Panc1 (cell line): ENCODE results near the gene SYNRG. TPM values are rescaled to one million over a fixed set of nuclear protein-coding genes. Genes with fewer than 3 reads are reported as not detected.

Source experiments
- ATAC-seq: fragments of 200-7000 bp; cut with Tn5 transposase; 2 replicates; pipeline ENCODE4 v1.9.1; 2020; ENCODE audit warnings: mild to moderate bottlenecking, moderate library complexity
- BruUV-seq: library from RNA; stranded (reverse); fragments of 400-500 nt; replicated peaks from 2 replicates; lab custom pipeline; 2021; lab: Mats Ljungman, UMichigan
- CTCF ChIA-PET: fragments of 300-600 bp; sonication (Branson Sonifier 250); formaldehyde crosslinking; loops from one replicate; lab custom pipeline; 2022; ENCODE audit warnings: antibody characterized with exemption; lab: Charles Lee
- POLR2A ChIA-PET: fragments of 300-600 bp; sonication (Branson Sonifier 250); formaldehyde crosslinking; loops from one replicate; lab custom pipeline; 2022; ENCODE audit warnings: antibody characterized with exemption; lab: Charles Lee
- DNase-seq: peaks from one replicate; pipeline ENCODE4 v3.0.0-alpha.2; 2010; ENCODE audit warnings: low read depth, low spot score
- H3K27ac ChIP-seq: 2 replicates; pipeline ENCODE4 v1.5.1; 2011; ENCODE audit warnings: mild to moderate bottlenecking, low read length, inconsistent platforms
- H3K27me3 ChIP-seq: fragments of 200-500 bp; sonication (Bioruptor generic); 2 replicates; pipeline ENCODE4 v1.6.0; 2014; ENCODE audit warnings: low read length, inconsistent platforms; ENCODE audit not compliant: control insufficient read depth, insufficient read depth
- H3K36me3 ChIP-seq: fragments of 200-500 bp; sonication (Bioruptor generic); 2 replicates; pipeline ENCODE4 v1.5.1; 2014; ENCODE audit warnings: inconsistent platforms, mild to moderate bottlenecking, low read length, moderate library complexity; ENCODE audit not compliant: control insufficient read depth, insufficient read depth
- H3K4me1 ChIP-seq: 2 replicates; pipeline ENCODE4 v1.5.1; 2011; ENCODE audit warnings: inconsistent platforms, mild to moderate bottlenecking, low read length, moderate library complexity; ENCODE audit not compliant: control insufficient read depth, insufficient read depth
- H3K4me3 ChIP-seq, 2 experiments: 2 replicates each; pipeline ENCODE4 v1.5.1; 2011 to 2012; ENCODE audit warnings: low read depth in 2 of 2, low read length in 2 of 2, mild to moderate bottlenecking in 2 of 2, inconsistent platforms in 1 of 2, moderate library complexity in 1 of 2
- H3K9me3 ChIP-seq: fragments of 200-500 bp; sonication (Bioruptor generic); 2 replicates; pipeline ENCODE4 v1.5.1; 2014; ENCODE audit warnings: low read depth, mild to moderate bottlenecking, inconsistent platforms, low read length, moderate library complexity; ENCODE audit not compliant: control insufficient read depth, insufficient read depth
- CTCF ChIP-seq: fragments of 450-650 bp; IDR thresholded peaks from 2 replicates; pipeline ENCODE4 v1.5.1; 2017; ENCODE audit warnings: mild to moderate bottlenecking
- POLR2AphosphoS5 ChIP-seq: IDR thresholded peaks from 2 replicates; pipeline ENCODE4 v1.6.1; 2012; ENCODE audit warnings: mild to moderate bottlenecking, low read depth, low read length, moderate library complexity
- REST ChIP-seq, 2 experiments: IDR thresholded peaks; 2 replicates each; pipeline ENCODE4 v1.6.1; 2011 to 2012; ENCODE audit warnings: low read depth in 2 of 2, control low read depth in 1 of 2, low read length in 1 of 2, mild to moderate bottlenecking in 1 of 2, moderate library complexity in 1 of 2; ENCODE audit not compliant: insufficient read depth in 1 of 2
- SIN3A ChIP-seq: IDR thresholded peaks from 2 replicates; pipeline ENCODE4 v1.6.1; 2012; ENCODE audit warnings: low read depth, mild to moderate bottlenecking, low read length, moderate library complexity, borderline replicate concordance; ENCODE audit not compliant: insufficient read depth
- TCF7L2 ChIP-seq: IDR thresholded peaks from 2 replicates; pipeline ENCODE4 v1.6.1; 2011; ENCODE audit warnings: mild to moderate bottlenecking, low read depth, low read length, inconsistent platforms
- in situ Hi-C: cut with HindIII; loops from 2 replicates; pipeline ENCODE4 v1.10.0; 2016; ENCODE audit warnings: low sequenced_read_pairs, low pct_unique_long_range_greater_than_20kb
- intact Hi-C: fragments of 100-400 bp; cut with micrococcal nuclease; formaldehyde crosslinking; loops from one replicate; pipeline ENCODE4 v1.10.0; 2022; ENCODE audit not compliant: unreplicated experiment
- total RNA-seq: library from RNA; stranded (reverse); gene quantifications from one replicate; pipeline ENCODE4 v1.2.1, GENCODE V29; 2021; ENCODE audit not compliant: unreplicated experiment

SYNRG gene
- total RNA-seq, 1 experiment from 2014 or later: 30.8 TPM

GRCh38 chr17:37643869-37644268 lies 34.7 kb upstream of the SYNRG start:
- peaks cover 3% of the 10 kb centered on the region; the same call in 1 of the 2 replicates for H3K27me3 ChIP-seq
- no TSS peak for BruUV-seq
- no peaks in the 10 kb centered on the region for H3K9me3 ChIP-seq
- peak overlapping the region; percentile 75; the same call in 1 of the 2 replicates for H3K27ac ChIP-seq
- POLR2A ChIA-PET: no interaction called here
- CTCF ChIA-PET: no interaction called here
- no peak for ATAC-seq
- peaks cover 8% of the 10 kb centered on the region for H3K4me1 ChIP-seq
- intact Hi-C loops (no loop called here), in situ Hi-C loops (no loop called here)
- no peak for DNase-seq
- peak overlapping the region; percentile 59 to 70 for H3K4me3 ChIP-seq
- peaks cover 5% of the 10 kb centered on the region; the same call in 1 of the 2 replicates for H3K36me3 ChIP-seq
- TF ChIP-seq CTCF: no peak
- TF ChIP-seq REST (IDR thresholded peaks at IDR 0.05; ENCODE audit: insufficient read depth in 1 of 2, low read depth in 2 of 2, low read length in 1 of 2): no peak
- TF ChIP-seq SIN3A: no peak
- no peak for TF ChIP-seq TCF7L2
- TF ChIP-seq POLR2AphosphoS5: no peak

- POLR2A ChIA-PET: no interaction called here
- Histone ChIP-seq H3K4me1 (peaks cover 8% of the 10 kb centered on the region), H3K4me3 (peak within 1 kb of the TSS; percentile 59 to 70), H3K27me3 (peaks cover 3% of the 10 kb centered on the region; the same call in 1 of the 2 replicates), H3K36me3 (peaks cover 5% of the 10 kb centered on the region; the same call in 1 of the 2 replicates), H3K9me3 (no peaks in the 10 kb centered on the region), H3K27ac (peak within 1 kb of the TSS; percentile 75)
- DNase-seq (peak; percentile 24), ATAC-seq (peak; percentile 99)
- in situ Hi-C loops (no loop called here), intact Hi-C loops (no loop called here)
- TF ChIP-seq CTCF (no peak), POLR2AphosphoS5 (peak; percentile 56; the same call in 1 of the 2 replicates), TCF7L2 (no peak), REST (IDR thresholded peaks at IDR 0.05; ENCODE audit: insufficient read depth in 1 of 2, low read depth in 2 of 2, low read length in 1 of 2) (no peak), SIN3A (no peak)
- BruUV-seq: no TSS peak
- CTCF ChIA-PET: no interaction called here
Measured at GRCh38 chr17:37643118-37643766, 34.0 kb upstream of the SYNRG start, which contains the start of gene DDX52. Gene DDX52, minus strand, starts transcription at chr17:37643446. Its CDS starts 26 bp downstream, at chr17:37643420.
